Colonic mucosa (tissue), 4 donors: ENCODE data around the gene GAL3ST1. TPM values are rescaled to one million over a fixed set of nuclear protein-coding genes. Genes with fewer than 3 reads are reported as not detected.

Source experiments
- DNase-seq: peaks from one replicate; pipeline ENCODE4 v3.0.0-alpha.2; 2020
- H3K27ac ChIP-seq: fragments of 200-600 bp; one replicate; pipeline ENCODE4 v1.8.0; 2021
- H3K27me3 ChIP-seq: fragments of 200-600 bp; one replicate; pipeline ENCODE4 v1.8.0; 2021
- H3K36me3 ChIP-seq: fragments of 200-600 bp; one replicate; pipeline ENCODE4 v1.8.0; 2021
- H3K4me1 ChIP-seq: fragments of 200-600 bp; one replicate; pipeline ENCODE4 v1.8.0; 2021; ENCODE audit warnings: mild to moderate bottlenecking
- H3K4me3 ChIP-seq: fragments of 200-600 bp; one replicate; pipeline ENCODE4 v1.8.0; 2021
- H3K9ac ChIP-seq, 2 donors: one replicate each; pipeline ENCODE4 v1.7.0; 2013; ENCODE audit warnings: control low read depth in 2 of 2, low read depth in 2 of 2, low read length in 2 of 2
- H3K9me3 ChIP-seq: fragments of 200-600 bp; one replicate; pipeline ENCODE4 v1.8.0; 2021
- intact Hi-C: fragments of 100-400 bp; cut with DNase I; formaldehyde crosslinking; loops from one replicate; pipeline ENCODE4 v1.14.1; 2022
- total RNA-seq, 2 donors: library from RNA; stranded (reverse); fragmentation: NEBNext Ultra II Directional in 1 of 2; extraction: Animal tissue kit (Norgen Biotek cat#: 25700) in 1 of 2; gene quantifications; one replicate each; pipeline ENCODE4 v1.2.1, GENCODE V29; 2021
- TF ChIP-seq, protein P1 (sequence below): fragments of 200-600 bp; IDR thresholded peaks from one replicate; pipeline ENCODE4 v1.8.0; 2022; ENCODE audit warnings: antibody characterized with exemption, mild to moderate bottlenecking
- donor health status: healthy.
- donor health status: DM: no; HTN: no; CAD: no.
- donor health status: DM: no; HTN: no; CAD: no.

Gene GAL3ST1
- total RNA-seq, 2 donors from 2014 or later: 13.4 to 18.8 TPM

DNA sequence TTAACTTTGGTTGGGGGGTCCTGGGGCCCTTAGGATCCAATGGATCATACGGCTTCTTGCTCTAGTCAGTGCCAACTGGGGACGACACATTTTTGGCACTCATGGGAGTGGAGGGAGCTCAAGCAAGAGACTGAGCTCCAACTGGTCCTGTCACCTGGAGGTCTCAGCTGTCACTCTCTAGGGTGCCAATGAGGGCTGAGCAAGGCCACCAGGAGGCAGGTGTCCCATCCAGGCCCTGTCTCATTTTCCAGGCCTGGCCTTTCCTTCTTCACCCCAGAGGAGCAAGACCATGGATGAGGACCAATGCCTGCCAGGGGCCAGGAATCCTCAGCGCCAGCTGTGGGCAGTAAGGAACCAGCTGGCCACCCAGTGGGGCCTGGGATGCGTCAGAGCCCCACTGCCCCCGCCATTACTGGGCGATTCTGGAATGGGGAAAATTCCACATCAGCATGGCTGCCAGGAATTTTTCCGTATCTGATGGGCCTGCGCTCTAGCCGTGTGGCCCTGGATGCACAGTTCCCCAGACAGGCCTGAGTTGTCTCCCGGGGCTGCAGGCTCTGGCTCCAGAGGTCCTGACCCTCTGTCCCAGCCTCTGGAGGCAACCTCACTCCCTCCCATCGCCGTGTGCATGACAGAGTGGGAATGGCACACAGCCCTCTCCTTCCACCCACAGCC is 669 bp upstream of the GAL3ST1 start:
- no peak overlapping the region for H3K27ac ChIP-seq
- no peaks in the 10 kb centered on the region for H3K9me3 ChIP-seq
- H3K4me3 ChIP-seq: no peak overlapping the region
- H3K4me1 ChIP-seq: no peaks in the 10 kb centered on the region
- DNase-seq: peak; percentile 27
- TF ChIP-seq, protein P1, sequence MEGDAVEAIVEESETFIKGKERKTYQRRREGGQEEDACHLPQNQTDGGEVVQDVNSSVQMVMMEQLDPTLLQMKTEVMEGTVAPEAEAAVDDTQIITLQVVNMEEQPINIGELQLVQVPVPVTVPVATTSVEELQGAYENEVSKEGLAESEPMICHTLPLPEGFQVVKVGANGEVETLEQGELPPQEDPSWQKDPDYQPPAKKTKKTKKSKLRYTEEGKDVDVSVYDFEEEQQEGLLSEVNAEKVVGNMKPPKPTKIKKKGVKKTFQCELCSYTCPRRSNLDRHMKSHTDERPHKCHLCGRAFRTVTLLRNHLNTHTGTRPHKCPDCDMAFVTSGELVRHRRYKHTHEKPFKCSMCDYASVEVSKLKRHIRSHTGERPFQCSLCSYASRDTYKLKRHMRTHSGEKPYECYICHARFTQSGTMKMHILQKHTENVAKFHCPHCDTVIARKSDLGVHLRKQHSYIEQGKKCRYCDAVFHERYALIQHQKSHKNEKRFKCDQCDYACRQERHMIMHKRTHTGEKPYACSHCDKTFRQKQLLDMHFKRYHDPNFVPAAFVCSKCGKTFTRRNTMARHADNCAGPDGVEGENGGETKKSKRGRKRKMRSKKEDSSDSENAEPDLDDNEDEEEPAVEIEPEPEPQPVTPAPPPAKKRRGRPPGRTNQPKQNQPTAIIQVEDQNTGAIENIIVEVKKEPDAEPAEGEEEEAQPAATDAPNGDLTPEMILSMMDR: no peak
- intact Hi-C loops: no loop called here
- peaks cover 10% of the 10 kb centered on the region for H3K36me3 ChIP-seq
- H3K27me3 ChIP-seq: no peaks in the 10 kb centered on the region
- peak overlapping the region in 1 of 2 donors; percentile 28 for H3K9ac ChIP-seq

GRCh38 chr22:30573594-30574094 is 821 bp downstream of the GAL3ST1 start:
- no peaks in the 10 kb centered on the region for H3K36me3 ChIP-seq
- peak overlapping the region; percentile 62 for H3K27ac ChIP-seq
- peak; percentile 63 for DNase-seq
- intact Hi-C loops: no loop called here
- H3K4me1 ChIP-seq: no peaks in the 10 kb centered on the region
- no peaks in the 10 kb centered on the region for H3K9me3 ChIP-seq
- TF ChIP-seq, protein P1: no peak
- peak overlapping the region in 1 of 2 donors; percentile 63 for H3K9ac ChIP-seq
- H3K27me3 ChIP-seq: no peaks in the 10 kb centered on the region
- no peak overlapping the region for H3K4me3 ChIP-seq

DNA sequence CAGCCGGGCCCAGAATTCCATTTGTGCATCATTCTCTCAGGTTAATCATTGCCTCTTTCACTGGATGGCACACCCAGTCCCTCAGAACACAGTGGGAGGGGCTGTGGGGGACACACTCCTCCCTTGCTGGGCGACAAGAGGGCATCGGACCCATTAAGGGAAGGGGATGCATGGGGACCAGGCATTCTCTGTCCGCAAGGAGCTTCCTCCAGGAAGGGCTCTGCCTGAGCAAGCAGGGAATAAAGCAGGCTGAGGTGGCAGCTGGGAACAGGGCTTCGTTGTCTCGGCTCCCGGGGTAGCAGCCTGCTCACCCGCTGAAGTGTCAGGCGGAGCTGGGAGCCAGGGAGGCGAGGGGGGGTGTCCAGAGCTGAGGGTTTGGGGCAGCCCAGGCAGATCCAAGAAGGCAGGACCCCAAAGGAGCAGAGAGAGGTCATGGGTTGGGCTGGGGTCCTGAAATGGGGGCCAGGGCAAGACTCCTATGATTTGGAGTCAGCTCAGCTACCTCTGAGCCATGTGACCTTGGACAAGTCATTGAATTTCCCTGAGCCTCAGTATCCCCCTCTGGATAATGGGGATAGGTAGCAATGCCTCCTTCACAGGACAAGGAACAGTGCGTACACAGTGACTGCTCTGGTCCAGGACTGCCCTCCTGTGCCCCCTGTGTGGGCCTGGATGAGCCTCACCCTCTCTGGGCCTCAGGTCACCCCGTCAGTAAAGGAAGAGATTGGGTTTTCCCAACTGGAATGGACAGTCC is 1.4 kb downstream of the GAL3ST1 start:
- H3K27ac ChIP-seq: peak overlapping the region; percentile 62
- intact Hi-C loops: no loop called here

DNA sequence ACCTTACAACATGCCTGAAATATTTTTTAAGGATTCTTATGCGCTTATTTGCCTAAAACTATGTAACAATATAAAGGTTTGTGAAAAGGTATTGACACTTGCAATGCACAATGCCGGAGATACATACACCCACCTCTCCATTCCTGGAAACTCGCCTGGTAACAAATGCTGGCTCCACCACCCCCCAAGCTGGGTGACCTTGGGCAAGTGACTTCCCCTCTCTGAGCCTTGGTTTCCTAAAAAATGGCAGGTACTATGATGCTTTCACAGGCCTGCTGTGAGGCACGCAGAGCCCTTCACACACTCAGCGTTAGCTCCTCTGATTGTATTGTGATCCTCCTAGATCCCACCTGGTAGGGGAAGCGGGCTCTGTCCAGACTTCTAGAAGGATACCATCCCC is 2.3 kb downstream of the GAL3ST1 start:
- Histone ChIP-seq H3K4me3 (no peak overlapping the region), H3K9ac (peak overlapping the region in 1 of 2 donors; percentile 48), H3K27me3 (no peaks in the 10 kb centered on the region), H3K9me3 (no peaks in the 10 kb centered on the region), H3K36me3 (no peaks in the 10 kb centered on the region), H3K27ac (no peak overlapping the region), H3K4me1 (no peaks in the 10 kb centered on the region)
- TF ChIP-seq, protein P1: no peak
- no peak for DNase-seq
- intact Hi-C loops: no loop called here

More for the DNA sequence above, 1.4 kb downstream of the GAL3ST1 start:
- Histone ChIP-seq H3K27me3 (no peaks in the 10 kb centered on the region), H3K4me1 (no peaks in the 10 kb centered on the region), H3K9ac (peak overlapping the region in 1 of 2 donors; percentile 63), H3K4me3 (no peak overlapping the region), H3K9me3 (no peaks in the 10 kb centered on the region), H3K36me3 (no peaks in the 10 kb centered on the region)
- TF ChIP-seq, protein P1: no peak
- DNase-seq: peak; percentile 81

GRCh38 chr22:30569674-30570202 is 4.7 kb downstream of the GAL3ST1 start:
- intact Hi-C loops: no loop called here
- H3K36me3 ChIP-seq: no peaks in the 10 kb centered on the region
- no peak overlapping the region for H3K27ac ChIP-seq
- no peak for DNase-seq
- H3K4me1 ChIP-seq: no peaks in the 10 kb centered on the region
- TF ChIP-seq, protein P1: no peak
- H3K9ac ChIP-seq: no peak overlapping the region
- H3K4me3 ChIP-seq: no peak overlapping the region
- no peaks in the 10 kb centered on the region for H3K27me3 ChIP-seq
- no peaks in the 10 kb centered on the region for H3K9me3 ChIP-seq
